ENCODE measurements around the gene MYCBP. TPM values are rescaled to one million over a fixed set of nuclear protein-coding genes. Genes with fewer than 3 reads are reported as not detected.

Gene MYCBP
- total and polyA plus RNA-seq, 7 donors: 6.6 to 27.9 (median 11.7) TPM

DNA sequence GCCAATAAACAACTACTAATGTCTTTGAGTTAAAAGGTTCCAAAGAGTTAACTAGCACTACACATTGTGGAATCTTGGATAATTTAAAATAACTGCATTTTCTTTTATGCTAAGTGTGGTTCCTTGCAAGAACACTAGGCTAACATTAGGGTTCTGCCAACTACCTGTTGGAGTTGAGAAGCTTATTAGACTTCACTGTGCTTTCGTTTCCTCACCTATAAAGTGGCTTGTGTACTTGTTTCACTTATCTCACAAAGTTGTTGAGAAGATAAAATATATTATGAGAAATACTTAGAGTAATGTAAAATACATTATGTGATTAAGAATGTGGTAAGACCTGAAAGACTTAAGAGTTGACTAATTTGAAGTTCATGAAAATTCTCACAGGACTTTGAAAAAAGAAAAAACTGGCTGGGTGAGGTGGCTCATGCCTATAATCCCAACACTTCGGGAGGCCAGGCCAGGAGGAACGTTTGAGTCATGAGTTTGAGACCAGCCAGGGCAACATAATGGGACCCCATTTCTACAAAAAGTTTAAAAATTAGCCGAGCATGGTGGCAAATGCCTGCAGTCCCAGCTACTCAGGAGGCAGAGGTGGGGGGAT lies 7.9 kb downstream of the MYCBP start:
- Histone ChIP-seq H3K9me3 (no peaks in the 10 kb centered on the region), H3K4me1 (peaks cover 34% of the 10 kb centered on the region), H3K27me3 (ENCODE audit: insufficient read depth in 3 of 3, low read length in 2 of 3) (no peaks in the 10 kb centered on the region), H3K4me3 (no peak overlapping the region), H3K36me3 (ENCODE audit: insufficient read depth in 1 of 2, low read depth in 1 of 2) (peaks cover 0 to 32% of the 10 kb centered on the region in 2 donors), H3K27ac (no peak overlapping the region)
- no peak for ATAC-seq
- no peak for TF ChIP-seq CTCF (IDR thresholded peaks at IDR 0.05)
- WGBS, 3 donors: 69 to 88% (median 75%) methylated on average over 4 of the region's 4 CpGs
- no peak for DNase-seq
- intact Hi-C loops (cut with DNase I): no loop called here

DNA sequence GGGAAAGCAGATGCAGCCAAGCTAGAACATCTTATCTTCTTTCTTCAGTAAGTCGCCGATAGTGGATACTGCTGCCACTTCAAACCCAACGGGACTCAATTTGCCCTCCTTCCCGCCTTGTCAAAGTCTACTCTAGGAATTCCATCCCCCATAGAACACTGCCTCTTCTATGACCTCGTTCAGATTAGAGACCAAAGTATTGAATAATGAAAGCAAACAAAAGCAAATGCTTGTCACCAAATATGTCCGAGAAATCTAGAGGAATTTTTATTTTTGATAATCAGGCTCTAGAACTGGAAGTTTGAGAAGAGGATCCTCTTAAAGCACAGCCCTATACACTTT lies 12.7 kb downstream of the MYCBP start:
- Histone ChIP-seq H3K4me1 (peaks cover 50% of the 10 kb centered on the region), H3K4me3 (peak overlapping the region; percentile 82), H3K27ac (peak overlapping the region; percentile 91), H3K27me3 (ENCODE audit: insufficient read depth in 3 of 3, low read length in 2 of 3) (no peaks in the 10 kb centered on the region), H3K9me3 (no peaks in the 10 kb centered on the region), H3K36me3 (ENCODE audit: insufficient read depth in 1 of 2, low read depth in 1 of 2) (peaks cover 2 to 33% of the 10 kb centered on the region in 2 donors)
- intact Hi-C loops (cut with DNase I): no loop called here
- DNase-seq: no peak
- TF ChIP-seq CTCF (IDR thresholded peaks at IDR 0.05): no peak
- ATAC-seq: no peak
- WGBS, 3 donors: 5 to 8% (median 5%) methylated on average over 6 of the region's 6 CpGs

DNA sequence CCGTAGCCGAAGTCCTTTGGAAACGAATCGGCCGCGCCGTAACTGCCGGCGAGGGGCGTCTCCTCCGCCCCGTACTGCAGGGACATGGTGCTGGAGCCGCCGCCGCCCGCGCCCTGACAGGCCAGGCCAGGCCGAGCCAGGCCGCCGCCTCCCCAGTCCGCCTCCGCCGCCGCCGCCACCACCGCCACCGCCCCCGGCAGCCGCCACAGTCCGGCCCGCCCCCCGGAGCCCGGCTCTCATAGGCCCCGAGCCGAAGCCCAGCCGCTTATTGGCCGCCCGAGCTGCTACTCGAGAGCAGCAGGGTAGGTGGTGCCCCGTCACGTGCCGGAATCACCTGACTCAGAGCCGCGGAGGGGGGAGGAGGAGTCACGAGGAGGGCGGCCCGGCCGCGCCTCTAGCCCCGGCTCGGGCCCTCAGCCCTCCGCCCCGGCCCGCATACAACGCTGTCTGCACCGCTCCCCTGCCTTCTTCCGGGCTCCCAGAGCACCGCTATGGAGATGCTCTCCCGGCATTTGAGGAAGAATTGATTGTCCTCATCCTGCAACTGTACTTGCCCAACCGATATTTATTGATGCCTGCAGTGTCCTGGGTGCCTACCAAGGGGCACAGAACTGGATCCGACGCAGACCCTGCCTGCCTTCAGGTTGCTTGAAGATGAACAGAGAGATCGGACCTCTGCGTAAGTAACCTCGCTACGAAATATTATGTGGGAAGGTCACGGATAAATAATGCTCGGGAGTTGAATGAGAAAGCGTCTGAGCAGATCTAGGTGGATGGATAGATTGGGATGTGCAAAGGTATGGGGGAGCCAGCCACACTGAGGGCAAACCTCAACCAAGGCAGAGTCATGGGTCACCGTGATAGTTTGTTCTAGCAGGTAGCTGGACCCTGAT lies 13.3 kb downstream of the MYCBP start, which contains the start of gene RRAGC:
Gene RRAGC (minus strand): TSS at position 212 of the 893 bp plus-strand sequence. CDS start 126 bp downstream, at position 86.
- Histone ChIP-seq H3K9me3 (no peaks in the 10 kb centered on the region), H3K27ac (peak within 1 kb of the TSS; percentile 91), H3K36me3 (ENCODE audit: insufficient read depth in 1 of 2, low read depth in 1 of 2) (peaks cover 6 to 33% of the 10 kb centered on the region in 2 donors), H3K4me3 (peak within 1 kb of the TSS; percentile 82), H3K4me1 (peaks cover 50% of the 10 kb centered on the region), H3K27me3 (ENCODE audit: insufficient read depth in 3 of 3, low read length in 2 of 3) (no peaks in the 10 kb centered on the region)
- TF ChIP-seq CTCF (IDR thresholded peaks at IDR 0.05): no peak
- intact Hi-C loops (cut with DNase I): no loop called here
- peak; percentile 100 for DNase-seq
- 0 to 1% (median 1%) methylated on average over 29 to 70 of the region's 70 CpGs for WGBS, 3 donors
- ATAC-seq: peak; percentile 97 to 99 (median 98)

DNA sequence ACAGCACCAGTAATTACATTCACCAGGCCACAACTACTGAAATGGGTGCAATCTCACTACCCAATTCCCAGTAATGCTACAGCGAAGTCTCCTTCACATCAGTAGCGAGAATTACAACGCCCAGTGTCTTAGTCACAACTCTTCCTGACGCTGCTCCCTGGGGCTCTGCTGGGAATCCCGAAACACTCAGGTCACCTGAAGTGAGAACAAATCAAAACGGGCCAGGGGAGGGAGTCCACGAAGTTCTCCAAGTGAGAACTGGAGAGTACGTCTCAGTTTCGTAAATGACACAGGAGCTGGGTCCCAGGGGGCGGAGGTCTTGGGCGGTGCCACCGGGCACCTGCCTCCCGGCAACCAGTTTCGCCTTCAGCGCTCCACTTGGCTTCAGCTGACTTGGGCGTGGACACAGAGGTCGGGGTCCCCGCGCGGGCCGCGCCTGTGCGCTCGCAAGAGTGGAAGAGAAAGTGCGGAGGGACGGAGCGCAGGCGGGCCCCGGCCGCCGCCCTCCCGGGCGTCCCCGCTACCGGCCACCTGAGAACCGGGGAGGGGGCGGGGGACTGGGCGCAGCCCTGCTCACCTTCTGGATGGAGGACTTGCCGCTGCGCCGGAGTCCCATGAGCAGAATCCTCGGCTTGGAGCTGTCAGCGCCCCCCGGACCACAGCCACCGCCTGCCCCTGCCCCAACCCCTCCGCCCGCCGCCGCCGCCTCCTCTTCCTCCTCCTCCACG lies 14.2 kb downstream of the MYCBP start:
- peaks cover 43% of the 10 kb centered on the region for H3K4me1 ChIP-seq
- 0 to 1% (median 0%) methylated on average over 41 to 51 of the region's 51 CpGs for WGBS, 3 donors

More for the DNA sequence above, 14.2 kb downstream of the MYCBP start:
- no peaks in the 10 kb centered on the region for H3K27me3 ChIP-seq (ENCODE audit: insufficient read depth in 3 of 3, low read length in 2 of 3)
- ATAC-seq (peak; percentile 33 to 62 (median 57)), DNase-seq (peak; percentile 52 to 80)
- intact Hi-C loops (cut with DNase I): no loop called here
- peaks cover 8 to 34% of the 10 kb centered on the region in 2 donors for H3K36me3 ChIP-seq (ENCODE audit: insufficient read depth in 1 of 2, low read depth in 1 of 2)
- peak overlapping the region; percentile 91 for H3K27ac ChIP-seq
- TF ChIP-seq CTCF (IDR thresholded peaks at IDR 0.05): no peak
- H3K4me3 ChIP-seq: peak overlapping the region; percentile 82
- H3K9me3 ChIP-seq: no peaks in the 10 kb centered on the region

Data from psoas muscle (tissue), 8 donors.